Astrocyte (in vitro differentiated cells and primary cell): ENCODE results near the gene CRYL1.
"Not testable (repeated sequence)": the region's sequence is repeated elsewhere in the genome, so short reads cannot be mapped to it uniquely, and the experiment has no call there.

Experiments
- CTCF ChIP-seq: IDR thresholded peaks from 2 replicates; pipeline ENCODE4 v1.5.1; 2011; ENCODE audit warnings: low read depth, mild to moderate bottlenecking, inconsistent platforms, low read length, moderate library complexity; ENCODE audit not compliant: insufficient read depth
- EZH2 ChIP-seq: IDR thresholded peaks from 2 replicates; pipeline ENCODE4 v1.6.1; 2012; ENCODE audit warnings: mild to moderate bottlenecking, low read length, inconsistent platforms; ENCODE audit not compliant: insufficient read depth

GRCh38 chr13:20434210-20434609 lies 91.4 kb downstream of the CRYL1 start:
- TF ChIP-seq CTCF, EZH2: not testable (repeated sequence)
